GM19468 (cell line): ENCODE data around the gene DTWD1.
"Not testable (repeated sequence)": the region's sequence is repeated elsewhere in the genome, so short reads cannot be mapped to it uniquely, and the experiment has no call there.

Experiments used
- ATAC-seq: cut with Tn5 transposase; IDR thresholded peaks from one replicate; pipeline ENCODE4 v1.9.1; 2021; ENCODE audit warnings: mild to moderate bottlenecking, moderate library complexity, moderate number of reproducible peaks; ENCODE audit not compliant: unreplicated experiment; ENCODE audit errors: extremely low read depth

DTWD1 gene

GRCh38 chr15:49620658-49621368 lies at the start of gene DTWD1, which contains the start of gene FAM227B:
Gene DTWD1 (plus strand): TSS chr15:49621048. CDS start chr15:49625168, 4,120 bp downstream.
Gene FAM227B (minus strand): TSS chr15:49620818. CDS start chr15:49615171, 5,647 bp downstream.
- ATAC-seq: peak; percentile 91

- ATAC-seq: no peak
Observed at GRCh38 chr15:49573421-49573820, 47.4 kb upstream of the DTWD1 start.

- no peak for ATAC-seq
Observed at GRCh38 chr15:49589030-49589429, 31.8 kb upstream of the DTWD1 start.

- not testable (repeated sequence) for ATAC-seq
Observed at GRCh38 chr15:49592829-49593316, 28.0 kb upstream of the DTWD1 start.

GRCh38 chr15:49604625-49605409 lies 16.0 kb upstream of the DTWD1 start:
- ATAC-seq: no peak

- ATAC-seq: no peak
Observed at GRCh38 chr15:49605588-49605987, 15.3 kb upstream of the DTWD1 start.

- no peak for ATAC-seq
Observed at GRCh38 chr15:49606594-49606993, 14.3 kb upstream of the DTWD1 start.

GRCh38 chr15:49610157-49610918 lies 10.5 kb upstream of the DTWD1 start:
- no peak for ATAC-seq

- ATAC-seq: not testable (repeated sequence)
Observed at GRCh38 chr15:49612240-49612639, 8.6 kb upstream of the DTWD1 start.

GRCh38 chr15:49619226-49619625 lies 1.6 kb upstream of the DTWD1 start:
- no peak for ATAC-seq

- no peak for ATAC-seq
Observed at GRCh38 chr15:49620199-49620598, 649 bp upstream of the DTWD1 start.

GRCh38 chr15:49621401-49621811 lies 558 bp downstream of the DTWD1 start:
- ATAC-seq: no peak

GRCh38 chr15:49621887-49622286 lies 1.0 kb downstream of the DTWD1 start:
- no peak for ATAC-seq

GRCh38 chr15:49622561-49622960 lies 1.7 kb downstream of the DTWD1 start:
- ATAC-seq: no peak

GRCh38 chr15:49624056-49624455 lies 3.2 kb downstream of the DTWD1 start:
- no peak for ATAC-seq

- no peak for ATAC-seq
Observed at GRCh38 chr15:49625460-49626036, 4.7 kb downstream of the DTWD1 start.

- no peak for ATAC-seq
Observed at GRCh38 chr15:49627407-49627877, 6.6 kb downstream of the DTWD1 start.

- ATAC-seq: no peak
Observed at GRCh38 chr15:49628379-49628778, 7.5 kb downstream of the DTWD1 start.

- ATAC-seq: no peak
Observed at GRCh38 chr15:49637857-49638256, 17.0 kb downstream of the DTWD1 start.

- ATAC-seq: no peak
Observed at GRCh38 chr15:49644364-49644794, 23.5 kb downstream of the DTWD1 start.
